Keratinocyte (primary cell): ENCODE results near the gene AP5Z1. TPM values are rescaled to one million over a fixed set of nuclear protein-coding genes. Genes with fewer than 3 reads are reported as not detected.

Experiments
- DNase-seq: peaks from one replicate; pipeline ENCODE4 v3.0.0-alpha.2; 2011; ENCODE audit warnings: low read depth, missing footprints, low spot score
- FAIRE-seq: peaks from 2 replicates; lab custom pipeline; 2011; peaks lifted over from hg19 to GRCh38; lab: Jason Lieb, UNC
- H2AFZ ChIP-seq: 2 replicates; pipeline ENCODE4 v1.6.0; 2012; ENCODE audit warnings: low read length, control low read depth, inconsistent platforms; ENCODE audit not compliant: control insufficient read depth
- H3K27ac ChIP-seq: 2 replicates; pipeline ENCODE4 v1.5.1; 2011; ENCODE audit warnings: low read length; ENCODE audit not compliant: control insufficient read depth, insufficient read depth
- H3K27me3 ChIP-seq: 3 replicates; pipeline ENCODE4 v1.6.0; 2011; ENCODE audit warnings: low read length; ENCODE audit not compliant: control insufficient read depth, insufficient read depth; ENCODE audit errors: extremely low read depth
- H3K36me3 ChIP-seq, 2 experiments: 2 replicates in 1 of 2; 3 replicates in 1 of 2; pipeline ENCODE4 v1.5.1; 2011; ENCODE audit warnings: low read length in 2 of 2, mild to moderate bottlenecking in 1 of 2; ENCODE audit not compliant: control insufficient read depth in 2 of 2, insufficient read depth in 2 of 2; ENCODE audit errors: extremely low read depth in 1 of 2
- H3K4me1 ChIP-seq: 3 replicates; pipeline ENCODE4 v1.5.1; 2011; ENCODE audit warnings: low read length; ENCODE audit not compliant: control insufficient read depth, insufficient read depth; ENCODE audit errors: extremely low read depth
- H3K4me2 ChIP-seq: 3 replicates; pipeline ENCODE4 v1.6.0; 2011; ENCODE audit warnings: low read depth, low read length; ENCODE audit not compliant: control insufficient read depth, insufficient read depth; ENCODE audit errors: extremely low read depth
- H3K4me3 ChIP-seq, 3 experiments: fragments of 200-600 bp in 1 of 3; sonication (generic) in 1 of 3; 2 replicates in 2 of 3; 3 replicates in 1 of 3; pipeline ENCODE4 v1.5.1; 2011 to 2016; ENCODE audit warnings: low read length in 3 of 3, mild to moderate bottlenecking in 3 of 3, control low read depth in 2 of 3, inconsistent platforms in 1 of 3, low read depth in 1 of 3, mixed read lengths in 1 of 3, mixed run types in 1 of 3, moderate library complexity in 1 of 3; ENCODE audit not compliant: control insufficient read depth in 2 of 3, insufficient read depth in 2 of 3; ENCODE audit errors: extremely low read depth in 1 of 3
- H3K79me2 ChIP-seq: 2 replicates; pipeline ENCODE4 v1.6.0; 2012; ENCODE audit warnings: low read length; ENCODE audit not compliant: control insufficient read depth, insufficient read depth
- H3K9ac ChIP-seq: 3 replicates; pipeline ENCODE4 v1.6.0; 2011; ENCODE audit warnings: low read length; ENCODE audit not compliant: control insufficient read depth, insufficient read depth; ENCODE audit errors: extremely low read depth
- H3K9me1 ChIP-seq: 3 replicates; pipeline ENCODE4 v1.6.0; 2011; ENCODE audit warnings: low read length; ENCODE audit not compliant: control insufficient read depth, insufficient read depth; ENCODE audit errors: extremely low read depth
- H3K9me3 ChIP-seq: 2 replicates; pipeline ENCODE4 v1.5.1; 2012; ENCODE audit warnings: low read depth, low read length; ENCODE audit not compliant: control insufficient read depth
- H4K20me1 ChIP-seq: 3 replicates; pipeline ENCODE4 v1.6.0; 2011; ENCODE audit warnings: low read length; ENCODE audit not compliant: control insufficient read depth, insufficient read depth; ENCODE audit errors: extremely low read depth
- EZH2 ChIP-seq: IDR thresholded peaks from one replicate; pipeline ENCODE4 v1.6.1; 2012; ENCODE audit warnings: inconsistent platforms, mild to moderate bottlenecking, low read length, moderate library complexity
- dilution Hi-C: fragments of 300-500 bp; cut with MboI; formaldehyde crosslinking; loops from one replicate; pipeline ENCODE4 v1.7.0; 2020; ENCODE audit warnings: low sequenced_read_pairs; ENCODE audit not compliant: extremely low pct_ligation_motif_present
- polyA plus RNA-seq, 5 experiments: library from polyadenylated mRNA; depleted of rRNA in 3 of 5; stranded (reverse) in 3 of 5; stranded (forward) in 1 of 5; unstranded in 1 of 5; fragments of >200 nt; gene quantifications; 1 replicate in 1 of 5; 2 replicates in 3 of 5; 3 replicates in 1 of 5; pipeline versions ENCODE4 v1.2.1 to v1.2.3, GENCODE V29; 2011 to 2012; ENCODE audit warnings: missing spikeins in 2 of 5, low read depth in 1 of 5, low replicate concordance in 1 of 5
- TF ChIP-seq, protein P1 (sequence below), 3 experiments: IDR thresholded peaks in 1 of 3; conservative IDR thresholded peaks in 1 of 3; optimal IDR thresholded peaks in 1 of 3; 2 replicates in 2 of 3; 3 replicates in 1 of 3; pipeline versions ENCODE3 to v1.5.1; 2011; ENCODE audit warnings: low read length in 3 of 3, mild to moderate bottlenecking in 3 of 3, moderate library complexity in 2 of 3, control low read depth in 1 of 3, inconsistent platforms in 1 of 3; ENCODE audit not compliant: insufficient read depth in 2 of 3; ENCODE audit errors: extremely low read depth in 1 of 3

Gene AP5Z1
- polyA plus RNA-seq, 1 donor (not counting 4 experiments of a cell fraction or from before 2014, with no cell fraction given) = 12.6 TPM

DNA sequence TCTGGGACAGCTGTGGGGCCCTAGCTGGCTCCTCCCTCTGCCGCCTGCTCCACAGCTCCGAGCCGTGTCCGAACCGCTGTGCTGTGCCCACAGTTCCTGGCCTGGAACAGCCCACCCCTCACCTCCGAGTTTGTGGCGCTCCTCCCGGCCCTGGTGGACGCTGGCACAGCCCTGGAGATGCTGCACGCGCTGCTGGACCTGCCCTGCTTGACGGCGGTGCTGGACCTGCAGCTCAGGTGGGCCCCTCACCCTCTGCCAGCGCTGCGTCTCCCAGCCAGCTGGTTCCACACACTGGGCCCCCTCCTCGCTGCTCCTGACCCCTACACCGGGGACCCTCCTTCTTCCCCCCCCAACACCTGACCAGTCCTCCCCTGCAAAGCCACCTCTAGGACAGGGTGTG lies 12.1 kb downstream of the AP5Z1 start:
- dilution Hi-C loops = no loop called here
- DNase-seq = no peak
- H3K27me3 ChIP-seq = no peaks in the 10 kb centered on the region
- no peak overlapping the region for H3K27ac ChIP-seq
- H3K9me1 ChIP-seq = no peaks in the 10 kb centered on the region
- H3K36me3 ChIP-seq = peaks cover 27 to 52% of the 10 kb centered on the region in 2 experiments
- no peak overlapping the region for H3K9ac ChIP-seq
- H4K20me1 ChIP-seq = no peaks in the 10 kb centered on the region
- no peak overlapping the region for H2AFZ ChIP-seq
- no peaks in the 10 kb centered on the region for H3K4me1 ChIP-seq
- TF ChIP-seq EZH2 = no peak
- TF ChIP-seq, protein P1, sequence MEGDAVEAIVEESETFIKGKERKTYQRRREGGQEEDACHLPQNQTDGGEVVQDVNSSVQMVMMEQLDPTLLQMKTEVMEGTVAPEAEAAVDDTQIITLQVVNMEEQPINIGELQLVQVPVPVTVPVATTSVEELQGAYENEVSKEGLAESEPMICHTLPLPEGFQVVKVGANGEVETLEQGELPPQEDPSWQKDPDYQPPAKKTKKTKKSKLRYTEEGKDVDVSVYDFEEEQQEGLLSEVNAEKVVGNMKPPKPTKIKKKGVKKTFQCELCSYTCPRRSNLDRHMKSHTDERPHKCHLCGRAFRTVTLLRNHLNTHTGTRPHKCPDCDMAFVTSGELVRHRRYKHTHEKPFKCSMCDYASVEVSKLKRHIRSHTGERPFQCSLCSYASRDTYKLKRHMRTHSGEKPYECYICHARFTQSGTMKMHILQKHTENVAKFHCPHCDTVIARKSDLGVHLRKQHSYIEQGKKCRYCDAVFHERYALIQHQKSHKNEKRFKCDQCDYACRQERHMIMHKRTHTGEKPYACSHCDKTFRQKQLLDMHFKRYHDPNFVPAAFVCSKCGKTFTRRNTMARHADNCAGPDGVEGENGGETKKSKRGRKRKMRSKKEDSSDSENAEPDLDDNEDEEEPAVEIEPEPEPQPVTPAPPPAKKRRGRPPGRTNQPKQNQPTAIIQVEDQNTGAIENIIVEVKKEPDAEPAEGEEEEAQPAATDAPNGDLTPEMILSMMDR (optimal IDR thresholded peaks at IDR 0.05 in 1 of 3, IDR thresholded peaks at IDR 0.05 in 1 of 3, conservative IDR thresholded peaks at IDR 0.05 in 1 of 3; ENCODE audit: extremely low read depth in 1 of 3, insufficient read depth in 2 of 3, low read length in 3 of 3) = no peak
- H3K79me2 ChIP-seq = peaks cover 2% of the 10 kb centered on the region
- no peak overlapping the region for H3K4me2 ChIP-seq
- H3K9me3 ChIP-seq = no peaks in the 10 kb centered on the region
- FAIRE-seq = no peak
- no peak overlapping the region for H3K4me3 ChIP-seq

DNA sequence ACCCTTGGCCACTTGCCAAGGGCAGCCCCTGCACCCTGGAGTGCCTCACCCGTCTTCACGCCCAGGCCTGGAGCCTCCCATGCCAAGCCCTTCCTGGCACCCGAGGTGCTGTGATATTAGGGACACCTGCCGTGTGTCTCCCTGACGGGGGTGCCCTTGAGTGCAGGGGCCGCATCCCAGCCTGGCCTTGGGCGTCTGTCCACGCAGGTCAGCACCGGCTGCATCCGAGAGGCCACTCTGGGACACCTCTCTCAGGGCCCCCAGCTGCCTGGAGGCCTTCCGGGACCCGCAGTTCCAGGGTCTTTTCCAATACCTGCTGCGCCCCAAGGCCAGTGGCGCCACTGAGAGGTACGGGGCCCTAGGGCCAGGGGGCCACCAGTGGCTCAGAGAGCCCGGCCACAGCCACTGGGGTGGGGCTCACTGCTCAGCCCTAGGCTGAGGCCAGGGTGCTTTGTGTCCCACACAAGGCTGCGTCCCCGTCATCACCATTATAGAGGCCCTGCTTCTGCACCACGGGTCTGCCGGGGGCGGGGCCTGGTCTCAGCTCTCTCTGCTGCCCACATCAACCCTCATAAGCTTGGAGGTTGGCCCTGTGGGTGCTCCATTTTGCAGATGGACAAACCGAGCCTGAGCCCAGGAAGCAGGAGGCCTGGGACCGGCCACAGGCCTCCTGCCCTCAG lies 12.7 kb downstream of the AP5Z1 start:
- no peak overlapping the region for H3K9ac ChIP-seq
- FAIRE-seq (no peak), DNase-seq (no peak)
- TF ChIP-seq EZH2 = no peak
- TF ChIP-seq, protein P1 (optimal IDR thresholded peaks at IDR 0.05 in 1 of 3, IDR thresholded peaks at IDR 0.05 in 1 of 3, conservative IDR thresholded peaks at IDR 0.05 in 1 of 3; ENCODE audit: extremely low read depth in 1 of 3, insufficient read depth in 2 of 3, low read length in 3 of 3) = no peak
- no peaks in the 10 kb centered on the region for H3K9me1 ChIP-seq
- no peak overlapping the region for H3K4me3 ChIP-seq
- no peaks in the 10 kb centered on the region for H3K27me3 ChIP-seq
- dilution Hi-C loops = no loop called here
- no peaks in the 10 kb centered on the region for H3K9me3 ChIP-seq
- H4K20me1 ChIP-seq = no peaks in the 10 kb centered on the region
- H3K79me2 ChIP-seq = peaks cover 2% of the 10 kb centered on the region
- H3K27ac ChIP-seq = no peak overlapping the region
- no peak overlapping the region for H2AFZ ChIP-seq
- H3K4me1 ChIP-seq = no peaks in the 10 kb centered on the region
- H3K36me3 ChIP-seq = peaks cover 27 to 56% of the 10 kb centered on the region in 2 experiments
- H3K4me2 ChIP-seq = no peak overlapping the region
